HG02571 (cell line): Measurements from ENCODE around the gene FKRP.

ENCODE experiments used
- ATAC-seq: cut with Tn5 transposase; IDR thresholded peaks from one replicate; pipeline ENCODE4 v1.9.1; 2021; ENCODE audit warnings: mild to moderate bottlenecking, moderate library complexity; ENCODE audit not compliant: unreplicated experiment

Gene FKRP

DNA sequence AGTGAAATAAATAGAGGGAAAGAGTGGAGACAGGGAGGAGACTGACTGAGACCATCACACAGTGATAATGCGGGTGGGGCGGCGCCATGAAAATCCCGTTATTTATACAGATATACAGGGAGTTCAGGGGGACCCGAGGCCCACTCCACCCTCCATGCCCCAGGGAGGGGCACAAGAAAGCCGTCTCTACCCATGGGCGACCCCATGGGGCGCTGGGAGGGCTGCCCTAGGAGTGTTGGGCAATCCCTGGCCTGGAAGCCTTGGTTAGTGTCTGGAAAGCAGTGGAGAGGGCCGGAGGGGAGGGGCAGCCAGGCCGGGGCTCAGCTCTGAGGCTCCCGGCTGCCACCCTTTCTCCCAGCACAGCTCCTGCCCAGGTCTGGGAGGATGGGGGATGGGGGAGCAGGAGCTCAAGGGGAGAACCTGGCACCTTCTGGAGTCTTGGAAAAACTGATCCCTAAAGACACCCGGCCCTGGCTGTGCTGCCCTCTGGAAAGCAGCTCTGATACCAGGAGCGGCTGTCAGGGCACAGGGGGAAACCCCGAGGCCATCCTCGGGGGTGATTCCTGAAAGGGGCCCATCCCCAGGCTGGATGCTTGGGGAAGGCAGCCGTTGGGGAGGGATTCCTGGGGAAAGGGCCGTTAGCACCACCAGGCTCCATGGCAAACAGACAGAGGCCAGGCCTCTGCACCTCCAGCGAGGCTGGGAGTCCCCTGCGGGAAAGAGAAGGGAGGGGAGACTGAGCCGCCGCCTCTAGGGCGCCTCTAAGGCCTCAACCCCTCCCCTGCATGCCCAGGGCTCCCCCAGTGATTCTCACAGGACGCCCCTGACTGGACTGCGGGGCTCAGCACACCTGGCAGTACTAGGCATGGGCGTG, 26.0 kb upstream of the FKRP start:
- ATAC-seq, result no peak

DNA sequence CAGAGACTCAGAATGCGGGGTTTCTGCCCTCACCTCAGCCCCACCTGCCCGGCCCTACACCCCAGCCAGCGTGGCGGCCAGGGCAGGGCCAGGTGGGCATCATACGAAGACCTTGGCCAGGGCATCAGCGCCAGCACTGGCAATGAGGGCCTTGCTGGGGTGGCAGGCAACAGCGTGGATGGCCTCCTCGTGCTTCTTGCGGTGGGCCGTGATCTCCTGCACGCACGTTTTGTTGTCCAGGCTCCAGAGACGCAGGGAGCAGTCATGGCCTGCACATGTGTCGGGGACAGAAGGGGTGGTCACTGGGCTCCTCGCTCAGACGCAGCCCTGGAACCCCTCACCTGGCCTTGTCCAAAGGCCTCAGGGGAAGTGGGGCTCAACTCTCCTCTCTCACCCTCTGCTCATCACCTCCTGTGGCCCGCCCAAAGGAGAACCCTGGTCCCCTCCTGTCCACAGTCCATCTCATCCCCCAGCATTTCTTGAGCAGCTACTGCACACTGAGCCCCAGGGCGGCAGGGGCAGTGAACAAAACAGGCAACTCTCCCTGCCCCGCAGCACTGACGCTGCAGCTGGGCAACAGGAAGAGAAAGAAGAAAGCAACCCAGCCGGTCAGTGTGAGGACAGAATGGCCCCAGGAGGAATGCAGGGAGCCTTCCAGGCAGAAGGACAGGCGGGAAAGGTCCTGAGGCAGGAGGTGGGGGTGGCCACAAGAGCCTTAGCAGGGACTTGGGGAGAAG, 25.2 kb upstream of the FKRP start:
- no peak for ATAC-seq

GRCh38 chr19:46721269-46722003, 24.4 kb upstream of the FKRP start:
- no peak for ATAC-seq

DNA sequence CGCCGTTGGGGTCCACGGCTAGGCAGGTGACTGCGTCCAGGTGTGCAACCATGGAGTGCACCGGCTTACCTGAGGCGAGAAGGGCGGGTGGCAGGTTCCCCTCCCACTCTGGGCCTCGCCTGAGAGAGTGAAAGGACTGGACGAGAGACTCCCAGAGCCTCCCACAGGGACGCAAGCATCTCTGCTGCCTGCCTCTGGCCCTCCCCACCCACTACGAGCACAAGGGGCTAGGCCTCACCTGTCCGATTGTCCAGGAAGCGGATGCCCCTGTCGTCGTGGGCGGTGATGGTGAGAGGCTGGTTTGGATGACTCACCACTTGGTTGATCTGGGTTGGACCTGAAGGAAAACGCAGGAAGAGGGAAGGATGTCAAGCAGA, 23.9 kb upstream of the FKRP start:
- no peak for ATAC-seq

GRCh38 chr19:46722421-46723022, 23.3 kb upstream of the FKRP start:
- ATAC-seq, result no peak

DNA sequence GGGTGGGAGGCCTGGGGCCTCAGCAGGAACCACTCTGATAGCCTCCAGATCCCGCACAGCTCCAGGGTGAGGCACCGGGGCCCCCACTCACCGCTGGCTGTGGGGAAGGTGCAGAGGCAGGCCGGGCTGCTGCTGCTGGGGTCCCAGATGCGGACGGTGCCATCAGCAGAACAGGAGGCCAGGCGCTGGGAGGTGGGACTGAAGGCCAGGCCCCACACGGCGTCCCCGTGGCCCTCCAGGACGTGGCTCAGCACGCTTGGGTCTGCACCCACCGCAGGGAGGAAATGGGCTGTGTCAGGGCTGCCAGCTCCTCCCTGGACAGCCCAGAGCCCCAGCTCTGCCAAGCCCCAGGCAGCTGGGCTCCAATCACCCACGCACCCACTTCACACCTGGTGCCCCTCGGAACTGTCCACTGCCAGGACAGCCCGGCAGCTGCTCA, 22.8 kb upstream of the FKRP start:
- no peak for ATAC-seq

DNA sequence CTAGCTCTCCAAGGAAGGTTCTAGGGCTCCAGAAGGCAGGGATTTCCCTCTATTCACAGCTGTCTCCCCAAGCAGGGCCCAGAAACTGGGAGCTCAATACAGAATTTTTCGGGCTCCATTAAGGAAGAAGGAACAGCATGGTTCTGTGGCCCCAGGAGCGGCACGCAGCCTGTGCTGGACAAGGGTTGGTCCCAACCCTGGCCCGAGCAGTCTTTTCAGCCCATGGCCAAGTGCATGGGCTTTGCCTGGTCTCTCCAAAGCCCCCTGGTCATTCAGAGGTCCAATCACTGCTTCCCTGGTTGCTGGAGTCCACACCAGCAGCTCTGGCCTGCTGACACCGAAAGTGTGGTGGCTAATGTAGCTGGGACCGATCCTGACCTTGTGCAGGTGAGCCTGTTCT, 22.4 kb upstream of the FKRP start:
- ATAC-seq, result no peak

GRCh38 chr19:46724468-46724867, 21.4 kb upstream of the FKRP start:
- no peak for ATAC-seq

DNA sequence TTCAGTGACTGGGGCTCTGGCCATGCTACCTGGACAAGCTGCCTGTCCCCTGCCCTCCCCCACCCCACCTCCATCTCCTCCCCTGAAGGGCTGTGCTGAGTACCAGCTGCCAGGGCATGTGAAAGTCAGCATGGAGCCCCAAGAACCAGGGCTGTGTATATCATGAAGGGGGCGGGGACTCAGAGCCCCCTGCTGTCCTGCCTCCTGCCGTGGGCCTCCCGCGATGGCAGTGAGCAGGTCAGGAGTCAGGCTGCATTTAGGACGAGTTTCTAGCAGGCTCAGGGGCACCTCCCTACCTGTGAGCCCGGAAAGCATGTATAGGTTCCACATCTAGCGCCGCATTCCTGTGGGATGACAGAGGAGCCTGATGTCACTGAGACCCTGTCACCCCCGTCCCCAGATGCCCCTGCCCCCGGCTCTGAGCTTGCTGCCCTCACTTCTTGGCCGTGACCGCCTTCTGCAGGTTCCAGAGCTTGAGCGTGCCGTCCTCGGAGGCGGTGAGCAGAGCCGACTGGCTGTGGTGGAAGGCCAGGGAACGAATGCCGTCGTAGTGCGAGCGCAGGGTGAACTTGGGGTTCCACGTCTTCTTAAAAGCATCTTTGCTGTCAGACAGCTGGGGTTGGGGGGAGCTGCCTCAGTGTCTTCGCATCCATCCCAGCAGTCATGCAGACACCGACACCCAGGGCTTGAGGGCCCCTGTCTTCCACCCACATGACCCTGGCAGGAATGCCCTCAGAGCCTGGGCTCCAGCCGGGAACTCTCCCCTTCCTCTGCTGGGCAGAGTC, 20.6 kb upstream of the FKRP start:
- ATAC-seq, result no peak

DNA sequence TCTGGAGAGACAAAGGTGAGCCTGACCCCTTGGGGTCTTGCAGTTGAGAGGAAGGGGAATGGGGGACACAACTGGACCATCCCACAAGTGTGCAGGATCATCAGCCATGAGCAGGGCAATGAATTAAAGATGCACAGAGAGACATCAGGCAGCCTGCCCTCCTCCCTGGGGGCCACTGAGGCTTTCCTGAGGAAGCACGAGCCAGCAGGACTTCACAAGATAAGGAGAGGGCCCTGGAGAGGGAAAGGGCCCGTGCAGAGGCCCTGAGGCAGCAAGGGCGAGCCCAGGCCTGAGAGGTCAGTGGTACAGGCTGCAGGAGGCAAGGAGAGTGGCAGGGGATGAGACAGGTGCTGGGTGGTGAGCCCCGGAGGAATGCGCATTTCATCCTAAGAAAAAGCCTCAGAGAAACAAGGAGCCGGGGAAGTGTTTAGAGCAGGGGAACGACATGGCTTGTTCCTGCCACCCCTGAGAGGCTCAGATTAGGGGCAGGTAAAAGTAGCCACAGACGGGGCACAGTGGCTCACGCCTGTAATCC, 19.9 kb upstream of the FKRP start:
- no peak for ATAC-seq

DNA sequence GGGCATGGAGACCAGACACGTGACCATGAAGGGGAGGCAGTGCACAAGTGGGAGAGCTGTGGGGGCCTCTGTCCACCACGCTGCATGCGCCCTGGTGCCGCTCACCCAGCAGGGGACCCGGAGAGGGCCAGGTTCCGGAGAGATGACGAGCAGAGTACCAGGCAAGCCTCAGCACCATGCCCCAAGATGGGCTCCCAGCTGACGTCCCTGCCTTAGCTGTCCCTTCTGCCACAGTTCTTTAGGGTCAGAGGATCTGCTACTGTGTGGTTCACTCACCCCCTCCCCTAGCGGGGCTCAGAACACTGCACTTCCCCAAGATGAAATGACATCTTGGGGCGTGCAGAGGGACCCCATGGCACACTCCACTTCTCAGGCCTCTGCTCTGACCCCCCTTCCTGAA, 19.3 kb upstream of the FKRP start:
- no peak for ATAC-seq

DNA sequence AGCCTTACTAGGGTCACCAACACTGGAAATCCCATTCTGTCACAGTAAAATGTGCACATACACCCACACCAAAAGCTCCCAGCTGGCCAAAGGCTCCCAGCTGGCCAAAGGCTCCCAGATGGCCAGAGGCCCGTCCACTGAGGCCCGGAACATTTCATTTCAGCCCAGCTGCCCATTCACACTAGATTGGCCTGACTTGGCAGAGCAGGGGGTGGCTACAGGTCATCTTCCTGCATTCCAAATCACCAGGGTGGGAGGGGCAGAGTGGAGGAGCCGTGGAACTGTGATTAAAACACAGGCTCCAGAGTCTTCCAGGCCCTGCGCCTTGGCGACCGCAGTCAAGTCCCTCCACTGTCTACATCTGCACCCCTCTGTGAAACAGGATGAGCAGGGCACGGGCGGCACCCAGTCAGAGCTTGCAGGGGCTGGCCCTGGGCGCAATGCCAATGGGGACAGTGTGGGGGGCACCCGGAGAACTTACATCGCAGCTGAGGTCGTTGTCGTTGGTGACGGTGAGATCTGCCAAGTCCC, 18.8 kb upstream of the FKRP start:
- ATAC-seq, result no peak

GRCh38 chr19:46727757-46728156, 18.1 kb upstream of the FKRP start:
- no peak for ATAC-seq

DNA sequence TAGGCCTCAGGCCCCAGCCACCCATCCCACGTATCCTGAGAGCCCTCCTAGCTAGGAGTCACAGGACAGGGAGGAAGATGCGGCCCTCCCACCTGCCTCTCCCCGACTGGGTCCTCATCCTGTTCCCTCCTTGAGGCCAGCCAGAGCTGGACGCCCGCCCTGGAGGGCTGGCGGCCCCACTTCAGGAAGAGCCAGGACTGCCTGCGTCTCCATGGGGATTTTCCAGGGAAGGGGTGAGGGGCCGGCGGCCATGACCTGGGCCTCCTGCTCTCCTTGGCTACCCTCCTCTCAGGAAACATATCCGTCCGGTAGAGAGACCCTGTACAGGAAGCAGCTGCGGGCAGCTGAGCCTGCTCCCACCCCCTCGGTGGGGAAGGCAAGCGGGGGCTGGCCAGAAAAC, 17.6 kb upstream of the FKRP start:
- no peak for ATAC-seq

- ATAC-seq, result no peak
Measured at GRCh38 chr19:46728693-46729339, 17.0 kb upstream of the FKRP start.

DNA sequence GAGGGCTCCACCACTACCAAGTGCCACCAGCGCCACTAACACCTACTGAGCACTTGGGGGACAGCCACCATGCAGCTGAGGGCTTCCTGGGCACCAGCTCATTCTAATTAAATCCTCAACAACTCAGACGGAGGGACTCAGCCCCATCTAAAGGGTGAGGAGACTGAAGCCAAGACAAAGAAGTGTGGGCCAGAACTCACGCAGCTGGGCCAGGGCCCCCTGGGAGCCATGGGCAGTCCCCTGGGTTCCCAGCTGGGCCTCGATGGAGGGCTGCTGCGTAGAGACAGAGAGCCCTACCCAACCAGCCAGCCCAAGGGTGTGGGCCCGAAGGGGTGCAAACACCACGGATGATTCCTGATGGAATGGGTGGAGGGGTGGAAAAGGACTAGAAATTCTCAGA, 16.2 kb upstream of the FKRP start:
- ATAC-seq, result no peak

- ATAC-seq, result no peak
Measured at GRCh38 chr19:46730187-46730586, 15.7 kb upstream of the FKRP start.

DNA sequence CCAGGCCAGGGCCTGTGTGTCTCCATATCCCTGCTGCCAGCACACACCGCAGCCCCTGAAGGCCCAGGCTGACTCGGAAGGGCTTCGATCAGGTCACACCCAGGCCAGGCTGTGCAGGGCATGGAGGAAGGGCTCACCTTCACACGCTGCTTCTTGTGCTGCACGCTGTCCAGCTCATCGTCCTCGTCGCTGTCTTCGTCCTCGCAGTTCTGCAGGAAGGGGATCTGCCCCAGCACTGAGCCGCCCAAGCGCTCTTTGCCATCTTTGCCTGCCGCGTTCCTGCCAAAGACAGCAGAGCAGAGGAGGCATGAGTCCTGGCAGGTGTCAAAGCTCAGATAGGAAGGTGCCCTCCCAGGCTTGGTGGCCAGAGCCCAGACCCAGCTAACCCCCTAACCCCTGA, 15.3 kb upstream of the FKRP start:
- no peak for ATAC-seq

GRCh38 chr19:46731007-46731501, 14.8 kb upstream of the FKRP start:
- ATAC-seq, result no peak
